Stomach (tissue), 9 donors: ENCODE measurements around the gene UST. TPM values are rescaled to one million over a fixed set of nuclear protein-coding genes. Genes with fewer than 3 reads are reported as not detected.
"Not testable (repeated sequence)": the region's sequence is repeated elsewhere in the genome, so short reads cannot be mapped to it uniquely, and the experiment has no call there.

Source experiments
- DNase-seq, 2 donors: peaks; one replicate each; pipeline versions ENCODE4 v3.0.0 to v3.0.0-alpha.2; 2013 to 2019
- H3K27ac ChIP-seq, 5 donors: fragments of 200-600 bp in 4 of 5; sonication (generic) in 4 of 5; one replicate each; pipeline ENCODE4 v1.5.1; 2013 to 2019; ENCODE audit warnings: mild to moderate bottlenecking in 1 of 5, moderate library complexity in 1 of 5
- H3K27me3 ChIP-seq, 3 donors: fragments of 200-600 bp; sonication (generic); one replicate each; pipeline ENCODE4 v1.5.1; 2017 to 2019; ENCODE audit warnings: mixed run types in 1 of 3
- H3K36me3 ChIP-seq, 4 donors: fragments of 200-600 bp; sonication (generic); 1 replicate in 3 of 4; 2 replicates in 1 of 4; pipeline ENCODE4 v1.5.1; 2016 to 2019
- H3K4me1 ChIP-seq, 4 donors: fragments of 200-600 bp; sonication (generic); one replicate each; pipeline ENCODE4 v1.5.1; 2016 to 2019
- H3K4me3 ChIP-seq, 4 donors: fragments of 200-600 bp; sonication (generic) in 3 of 4; one replicate each; pipeline ENCODE4 v1.5.1; 2016 to 2019; ENCODE audit warnings: mild to moderate bottlenecking in 1 of 4
- H3K9me3 ChIP-seq, 4 donors: fragments of 200-600 bp; sonication (generic); one replicate each; pipeline ENCODE4 v1.5.1; 2016 to 2019
- CTCF ChIP-seq, 7 experiments: fragments of 450-650 bp in 4 of 7; fragments of 200-600 bp in 3 of 7; sonication (generic) in 3 of 7; IDR thresholded peaks; one replicate each; pipeline ENCODE4 v1.5.1; 2016 to 2019; ENCODE audit warnings: antibody characterized with exemption in 7 of 7, control low read depth in 2 of 7, mild to moderate bottlenecking in 1 of 7
- EP300 ChIP-seq: sonication (generic); formaldehyde crosslinking; IDR thresholded peaks from one replicate; pipeline ENCODE4 v1.6.1; 2017; ENCODE audit warnings: antibody characterized with exemption
- POLR2A ChIP-seq, 4 donors: fragments of 450-650 bp; IDR thresholded peaks; one replicate each; pipeline ENCODE4 v1.6.1; 2016; ENCODE audit warnings: antibody characterized with exemption in 4 of 4, control low read depth in 2 of 4, mild to moderate bottlenecking in 1 of 4, moderate library complexity in 1 of 4
- POLR2AphosphoS5 ChIP-seq, 3 donors: sonication (generic); formaldehyde crosslinking; IDR thresholded peaks; one replicate each; pipeline ENCODE4 v1.6.1; 2016; ENCODE audit warnings: antibody characterized with exemption in 3 of 3
- whole genome bisulfite sequencing, 5 donors: extraction: QIAGEN DNeasy Blood & Tissue Kit in 3 of 5; methylation state at CpG; one replicate each; pipeline versions ENCODE4 v1.1.5 to v1.1.7; 2013 to 2018; 5-methylcytosine and 5-hydroxymethylcytosine counted together
- intact Hi-C: fragments of 100-400 bp; cut with DNase I; formaldehyde crosslinking; loops from one replicate; pipeline ENCODE4 v1.15.1; 2023; ENCODE audit warnings: low total_unique reads
- polyA plus RNA-seq, 3 donors: library from polyadenylated mRNA; stranded (reverse); fragments of 200-250 nt; gene quantifications; one replicate each; pipeline ENCODE4 v1.2.3, GENCODE V29; 2013
- total RNA-seq, 5 donors: library from RNA; depleted of rRNA; stranded (reverse); fragments of >200 nt; gene quantifications; one replicate each; pipeline versions ENCODE4 v1.1.0 to v1.2.3, GENCODE V29; 2014 to 2016
- donor health status: healthy with polysubstance abuse.
- donor health status: Bipolar disorder and iron deficiency.
- donor health status: healthy.

UST gene
- total and polyA plus RNA-seq, 8 donors: 2.2 to 45.8 (median 8.9) TPM

GRCh38 chr6:149037051-149037671 is 290.3 kb downstream of the UST start:
- WGBS, 5 donors: 57 to 81% (median 72%) methylated on average over 20 to 22 of the region's 22 CpGs

GRCh38 chr6:149039025-149039424 is 292.2 kb downstream of the UST start:
- 88 to 93% (median 91%) methylated on average over 7 of the region's 7 CpGs for WGBS, 5 donors

More at GRCh38 chr6:149037051-149037671, 290.3 kb downstream of the UST start:
- H3K27me3 ChIP-seq: no peaks in the 10 kb centered on the region
- DNase-seq: peak in 1 of 2 donors; percentile 82
- TF ChIP-seq POLR2AphosphoS5 (IDR thresholded peaks at IDR 0.05) (no peak), POLR2A (IDR thresholded peaks at IDR 0.05) (no peak), EP300 (no peak), CTCF (IDR thresholded peaks at IDR 0.05) (no peak)
- no peaks in the 10 kb centered on the region for H3K9me3 ChIP-seq
- intact Hi-C loops: no loop called here
- H3K4me3 ChIP-seq: no peak overlapping the region
- peaks cover 0 to 17% (median 8%) of the 10 kb centered on the region in 4 donors for H3K4me1 ChIP-seq
- H3K27ac ChIP-seq: peak overlapping the region in 1 of 5 donors; percentile 43
- peaks cover 0 to 7% (median 0%) of the 10 kb centered on the region in 4 donors for H3K36me3 ChIP-seq

GRCh38 chr6:149041953-149042352 is 295.1 kb downstream of the UST start:
- WGBS, 5 donors: 90 to 98% (median 95%) methylated on average over 2 of the region's 2 CpGs
- TF ChIP-seq POLR2AphosphoS5 (IDR thresholded peaks at IDR 0.05) (no peak), EP300 (no peak), CTCF (IDR thresholded peaks at IDR 0.05) (no peak), POLR2A (IDR thresholded peaks at IDR 0.05) (no peak)
- intact Hi-C loops: no loop called here

More at GRCh38 chr6:149039025-149039424, 292.2 kb downstream of the UST start:
- H3K9me3 ChIP-seq, H3K4me1 ChIP-seq, H3K4me3 ChIP-seq, intact Hi-C loops, H3K36me3 ChIP-seq, H3K27ac ChIP-seq, DNase-seq, H3K27me3 ChIP-seq: not testable (repeated sequence)

GRCh38 chr6:149043476-149044130 is 296.8 kb downstream of the UST start:
- H3K9me3 ChIP-seq: no peaks in the 10 kb centered on the region
- 91 to 98% (median 93%) methylated on average over 7 to 10 of the region's 10 CpGs for WGBS, 5 donors
- DNase-seq: no peak

More at GRCh38 chr6:149041953-149042352, 295.1 kb downstream of the UST start:
- Histone ChIP-seq H3K36me3 (peaks cover 0 to 7% (median 0%) of the 10 kb centered on the region in 4 donors), H3K4me1 (peaks cover 0 to 4% (median 0%) of the 10 kb centered on the region in 4 donors), H3K27me3 (no peaks in the 10 kb centered on the region), H3K4me3 (no peak overlapping the region), H3K9me3 (no peaks in the 10 kb centered on the region), H3K27ac (no peak overlapping the region)
- DNase-seq: no peak

More at GRCh38 chr6:149043476-149044130, 296.8 kb downstream of the UST start:
- Histone ChIP-seq H3K27me3 (no peaks in the 10 kb centered on the region), H3K4me1 (no peaks in the 10 kb centered on the region), H3K36me3 (peaks cover 0 to 7% (median 0%) of the 10 kb centered on the region in 4 donors), H3K4me3 (no peak overlapping the region), H3K27ac (no peak overlapping the region)
- TF ChIP-seq EP300: no peak
- no peak for TF ChIP-seq POLR2A (IDR thresholded peaks at IDR 0.05)
- no peak for TF ChIP-seq CTCF (IDR thresholded peaks at IDR 0.05)
- no peak for TF ChIP-seq POLR2AphosphoS5 (IDR thresholded peaks at IDR 0.05)
- intact Hi-C loops: no loop called here
